Esophagus squamous epithelium (tissue), 4 donors: Measurements from ENCODE around the gene AXIN2.

Experiments used
- POLR2A ChIP-seq, 4 donors: fragments of 450-650 bp; IDR thresholded peaks; one replicate each; pipeline ENCODE4 v1.6.1; 2017; ENCODE audit warnings: antibody characterized with exemption in 4 of 4, mild to moderate bottlenecking in 4 of 4, moderate library complexity in 3 of 4
- TF ChIP-seq, protein P1 (sequence below), 6 experiments: fragments of 450-650 bp in 4 of 6; fragments of 200-600 bp in 2 of 6; sonication (generic) in 2 of 6; IDR thresholded peaks; one replicate each; pipeline ENCODE4 v1.5.1; 2016 to 2019; ENCODE audit warnings: antibody characterized with exemption in 6 of 6, mild to moderate bottlenecking in 4 of 6, moderate library complexity in 4 of 6

DNA sequence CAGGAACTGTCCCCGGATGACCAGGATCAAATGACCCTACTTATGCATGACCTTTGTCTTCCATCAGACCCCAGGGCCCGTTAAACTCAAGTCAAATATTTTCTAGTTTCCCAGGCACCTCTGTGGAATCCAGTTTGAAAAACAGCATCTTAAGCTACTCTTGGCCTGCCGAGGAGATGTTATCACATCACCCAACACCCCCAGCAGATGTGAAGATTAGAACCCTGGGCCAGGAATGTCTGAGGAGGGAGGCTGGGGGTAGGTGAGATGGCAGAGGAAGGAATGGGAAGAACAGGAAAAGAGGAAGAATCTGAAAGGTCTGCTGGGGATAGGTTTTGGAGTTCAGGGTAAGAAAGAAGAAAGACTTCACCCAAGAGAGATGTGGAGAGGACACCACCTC lies 79.2 kb downstream of the AXIN2 start:
- TF ChIP-seq, protein P1, sequence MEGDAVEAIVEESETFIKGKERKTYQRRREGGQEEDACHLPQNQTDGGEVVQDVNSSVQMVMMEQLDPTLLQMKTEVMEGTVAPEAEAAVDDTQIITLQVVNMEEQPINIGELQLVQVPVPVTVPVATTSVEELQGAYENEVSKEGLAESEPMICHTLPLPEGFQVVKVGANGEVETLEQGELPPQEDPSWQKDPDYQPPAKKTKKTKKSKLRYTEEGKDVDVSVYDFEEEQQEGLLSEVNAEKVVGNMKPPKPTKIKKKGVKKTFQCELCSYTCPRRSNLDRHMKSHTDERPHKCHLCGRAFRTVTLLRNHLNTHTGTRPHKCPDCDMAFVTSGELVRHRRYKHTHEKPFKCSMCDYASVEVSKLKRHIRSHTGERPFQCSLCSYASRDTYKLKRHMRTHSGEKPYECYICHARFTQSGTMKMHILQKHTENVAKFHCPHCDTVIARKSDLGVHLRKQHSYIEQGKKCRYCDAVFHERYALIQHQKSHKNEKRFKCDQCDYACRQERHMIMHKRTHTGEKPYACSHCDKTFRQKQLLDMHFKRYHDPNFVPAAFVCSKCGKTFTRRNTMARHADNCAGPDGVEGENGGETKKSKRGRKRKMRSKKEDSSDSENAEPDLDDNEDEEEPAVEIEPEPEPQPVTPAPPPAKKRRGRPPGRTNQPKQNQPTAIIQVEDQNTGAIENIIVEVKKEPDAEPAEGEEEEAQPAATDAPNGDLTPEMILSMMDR (IDR thresholded peaks at IDR 0.05), result no peak
- no peak for TF ChIP-seq POLR2A (IDR thresholded peaks at IDR 0.05)
